Trophoblast cell (in vitro differentiated cells and primary cell): Measurements from ENCODE around the gene FHOD1.

Source experiments
- DNase-seq, 2 donors: peaks; one replicate each; pipeline ENCODE4 v3.0.0-alpha.2; 2016
- H2AFZ ChIP-seq: 2 replicates; pipeline ENCODE4 v1.6.1; 2013; ENCODE audit warnings: low read length, moderate library complexity, mild to moderate bottlenecking; ENCODE audit not compliant: insufficient read depth, poor library complexity
- H2AK5ac ChIP-seq: 2 replicates; pipeline ENCODE4 v1.6.1; 2013; ENCODE audit warnings: mild to moderate bottlenecking, low read length
- H2BK120ac ChIP-seq: 2 replicates; pipeline ENCODE4 v1.6.1; 2013; ENCODE audit warnings: low read length, mild to moderate bottlenecking, moderate library complexity; ENCODE audit not compliant: insufficient read depth, poor library complexity
- H2BK12ac ChIP-seq: 2 replicates; pipeline ENCODE4 v1.6.1; 2013; ENCODE audit warnings: mild to moderate bottlenecking, low read length, moderate library complexity
- H2BK5ac ChIP-seq: 2 replicates; pipeline ENCODE4 v1.6.1; 2013; ENCODE audit warnings: low read length, low read depth, moderate library complexity, mild to moderate bottlenecking; ENCODE audit not compliant: poor library complexity
- H3K14ac ChIP-seq: 2 replicates; pipeline ENCODE4 v1.6.1; 2013; ENCODE audit warnings: mild to moderate bottlenecking, low read length
- H3K18ac ChIP-seq: 2 replicates; pipeline ENCODE4 v1.6.1; 2013; ENCODE audit warnings: mild to moderate bottlenecking, low read length
- H3K23ac ChIP-seq: 2 replicates; pipeline ENCODE4 v1.6.1; 2013; ENCODE audit warnings: low read length
- H3K27ac ChIP-seq: 2 replicates; pipeline ENCODE4 v1.5.1; 2013; ENCODE audit warnings: low read depth, mild to moderate bottlenecking, inconsistent platforms, low read length, moderate library complexity
- H3K27me3 ChIP-seq: 2 replicates; pipeline ENCODE4 v1.6.1; 2013; ENCODE audit warnings: inconsistent platforms, mild to moderate bottlenecking, low read length, moderate library complexity; ENCODE audit not compliant: insufficient read depth
- H3K36me3 ChIP-seq, 2 experiments: 1 replicate in 1 of 2; 2 replicates in 1 of 2; pipeline ENCODE4 v1.6.1; 2013; ENCODE audit warnings: low read length in 2 of 2, mild to moderate bottlenecking in 2 of 2, moderate library complexity in 1 of 2; ENCODE audit not compliant: insufficient read depth in 2 of 2, control insufficient read depth in 1 of 2
- H3K4ac ChIP-seq: 2 replicates; pipeline ENCODE4 v1.6.1; 2013; ENCODE audit warnings: low read depth, mild to moderate bottlenecking, low read length, moderate library complexity
- H3K4me1 ChIP-seq, 2 experiments: 1 replicate in 1 of 2; 2 replicates in 1 of 2; pipeline ENCODE4 v1.6.1; 2013; ENCODE audit warnings: low read length in 2 of 2, mild to moderate bottlenecking in 2 of 2, moderate library complexity in 1 of 2; ENCODE audit not compliant: insufficient read depth in 2 of 2, control insufficient read depth in 1 of 2
- H3K4me2 ChIP-seq: 2 replicates; pipeline ENCODE4 v1.6.1; 2013; ENCODE audit warnings: inconsistent platforms, mild to moderate bottlenecking, low read length, moderate library complexity
- H3K4me3 ChIP-seq: 2 replicates; pipeline ENCODE4 v1.5.1; 2013; ENCODE audit warnings: mild to moderate bottlenecking, low read depth, low read length, inconsistent platforms
- H3K79me1 ChIP-seq: one replicate; pipeline ENCODE4 v1.6.1; 2013; ENCODE audit warnings: low read length
- H3K79me2 ChIP-seq: 2 replicates; pipeline ENCODE4 v1.6.1; 2013; ENCODE audit warnings: low read length, mild to moderate bottlenecking; ENCODE audit not compliant: control insufficient read depth, insufficient read depth, poor library complexity
- H3K9ac ChIP-seq: 2 replicates; pipeline ENCODE4 v1.6.1; 2013; ENCODE audit warnings: mild to moderate bottlenecking, low read length
- H3K9me3 ChIP-seq: 2 replicates; pipeline ENCODE4 v1.6.1; 2013; ENCODE audit warnings: low read depth, mild to moderate bottlenecking, control low read depth, inconsistent platforms, low read length; ENCODE audit not compliant: insufficient read depth
- H4K12ac ChIP-seq: 2 replicates; pipeline ENCODE4 v1.6.1; 2013; ENCODE audit warnings: low read depth, mild to moderate bottlenecking, low read length, moderate library complexity
- H4K8ac ChIP-seq: 2 replicates; pipeline ENCODE4 v1.6.1; 2013; ENCODE audit warnings: low read depth, mild to moderate bottlenecking, low read length, moderate library complexity
- H4K91ac ChIP-seq: one replicate; pipeline ENCODE4 v1.6.1; 2013; ENCODE audit warnings: low read depth, mild to moderate bottlenecking, low read length, moderate library complexity
- WGBS: extraction: QIAGEN DNeasy Blood & Tissue Kit; methylation state at CpG from one replicate; pipeline ENCODE4 v1.1.7; 2013; ENCODE audit warnings: missing lambda C conversion rate; ENCODE audit not compliant: insufficient read length, insufficient coverage; ENCODE audit errors: extremely low coverage; 5-methylcytosine and 5-hydroxymethylcytosine counted together

FHOD1 gene

DNA sequence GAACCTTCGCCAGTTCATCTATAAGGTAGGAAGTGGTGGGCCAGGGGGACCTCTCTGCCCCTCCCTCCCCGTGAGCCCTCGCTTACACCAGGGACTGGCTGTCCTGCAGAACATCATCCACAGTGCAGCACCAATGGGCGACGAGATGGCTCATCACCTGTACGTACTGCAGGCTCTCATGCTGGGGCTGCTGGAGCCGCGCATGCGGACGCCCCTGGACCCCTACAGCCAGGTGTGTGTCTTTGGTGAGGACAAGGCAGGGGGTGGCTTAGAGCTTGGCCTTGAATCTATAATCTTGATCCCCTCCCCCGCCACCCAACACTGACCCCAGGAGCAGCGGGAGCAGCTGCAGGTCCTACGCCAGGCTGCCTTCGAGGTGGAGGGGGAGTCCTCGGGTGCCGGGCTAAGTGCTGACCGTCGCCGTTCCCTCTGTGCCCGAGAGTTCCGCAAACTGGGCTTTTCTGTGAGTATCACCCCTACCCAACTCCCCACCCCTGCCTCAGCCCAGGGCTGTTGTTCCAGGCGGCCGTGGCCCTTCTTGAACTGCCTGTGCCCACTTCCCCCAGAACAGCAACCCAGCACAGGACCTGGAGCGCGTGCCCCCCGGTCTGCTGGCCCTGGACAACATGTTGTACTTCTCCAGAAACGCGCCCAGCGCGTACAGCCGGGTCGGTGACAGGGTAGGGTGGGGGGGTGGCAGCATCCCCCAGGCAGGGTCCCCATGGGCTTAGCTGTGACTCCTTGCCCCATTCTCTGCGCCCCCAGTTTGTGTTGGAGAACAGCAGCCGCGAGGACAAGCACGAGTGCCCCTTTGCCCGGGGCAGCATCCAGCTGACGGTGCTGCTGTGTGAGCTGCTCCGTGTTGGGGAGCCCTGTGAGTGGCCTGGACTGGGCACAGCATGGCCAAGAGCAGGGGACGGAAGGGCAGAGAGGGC lies 45.6 kb downstream of the FHOD1 start:
- H3K4me3 ChIP-seq: no peak overlapping the region
- H3K18ac ChIP-seq: no peak overlapping the region
- no peak overlapping the region for H2AFZ ChIP-seq
- no peak for DNase-seq
- peaks cover 49 to 55% of the 10 kb centered on the region in 2 experiments for H3K36me3 ChIP-seq
- H2BK12ac ChIP-seq: no peak overlapping the region
- no peaks in the 10 kb centered on the region for H3K79me2 ChIP-seq
- peaks cover 4% of the 10 kb centered on the region for H3K9me3 ChIP-seq
- H2BK120ac ChIP-seq: no peak overlapping the region
- no peaks in the 10 kb centered on the region for H3K27me3 ChIP-seq
- H3K23ac ChIP-seq: no peak overlapping the region
- H4K8ac ChIP-seq: no peak overlapping the region
- H3K79me1 ChIP-seq: peaks cover 11% of the 10 kb centered on the region
- H3K4me1 ChIP-seq: peaks cover 14 to 26% of the 10 kb centered on the region in 2 experiments
- H4K91ac ChIP-seq: no peak overlapping the region
- no peak overlapping the region for H3K27ac ChIP-seq
- H3K4me2 ChIP-seq: no peak overlapping the region
- H2AK5ac ChIP-seq: no peak overlapping the region
- H4K12ac ChIP-seq: no peak overlapping the region
- H2BK5ac ChIP-seq: no peak overlapping the region
- H3K9ac ChIP-seq: no peak overlapping the region
- no peak overlapping the region for H3K14ac ChIP-seq
- WGBS: no CpG with 5 or more reads among the region's 40 CpGs
- H3K4ac ChIP-seq: no peak overlapping the region

DNA sequence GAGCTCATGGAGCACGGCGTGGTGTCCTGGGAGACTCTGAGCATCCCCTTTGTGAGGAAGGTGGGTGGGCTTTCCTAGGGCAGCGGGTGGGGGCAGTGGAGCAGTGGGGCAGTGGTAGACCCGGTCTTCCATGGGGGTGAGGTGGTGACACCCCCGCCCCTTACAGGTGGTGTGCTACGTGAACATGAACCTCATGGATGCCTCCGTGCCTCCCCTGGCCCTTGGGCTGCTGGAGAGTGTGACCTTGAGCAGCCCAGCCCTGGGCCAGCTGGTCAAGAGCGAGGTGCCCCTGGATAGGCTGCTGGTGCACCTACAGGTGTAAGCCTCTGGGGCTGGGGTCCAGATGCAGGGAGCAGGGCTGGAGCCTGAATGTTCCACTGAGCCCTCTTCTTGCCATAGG lies 46.8 kb downstream of the FHOD1 start:
- H3K14ac ChIP-seq: no peak overlapping the region
- H3K18ac ChIP-seq: no peak overlapping the region
- no peaks in the 10 kb centered on the region for H3K27me3 ChIP-seq
- H3K27ac ChIP-seq: no peak overlapping the region
- H2BK120ac ChIP-seq: no peak overlapping the region
- no peak for DNase-seq
- no peak overlapping the region for H4K8ac ChIP-seq
- H3K79me2 ChIP-seq: no peaks in the 10 kb centered on the region
- H3K79me1 ChIP-seq: peaks cover 8% of the 10 kb centered on the region
- H2BK5ac ChIP-seq: no peak overlapping the region
- H3K4me3 ChIP-seq: no peak overlapping the region
- no peak overlapping the region for H2AK5ac ChIP-seq
- H4K12ac ChIP-seq: no peak overlapping the region
- no peak overlapping the region for H2BK12ac ChIP-seq
- no peak overlapping the region for H3K23ac ChIP-seq
- H3K4me1 ChIP-seq: peaks cover 12 to 20% of the 10 kb centered on the region in 2 experiments
- H3K9me3 ChIP-seq: peaks cover 4% of the 10 kb centered on the region
- no peak overlapping the region for H3K4ac ChIP-seq
- no peak overlapping the region for H2AFZ ChIP-seq
- peaks cover 60 to 67% of the 10 kb centered on the region in 2 experiments for H3K36me3 ChIP-seq
- no CpG with 5 or more reads among the region's 8 CpGs for WGBS
- H3K9ac ChIP-seq: no peak overlapping the region
- no peak overlapping the region for H3K4me2 ChIP-seq
- no peak overlapping the region for H4K91ac ChIP-seq

- H4K91ac ChIP-seq: no peak overlapping the region
- H3K36me3 ChIP-seq: peaks cover 67 to 74% of the 10 kb centered on the region in 2 experiments
- H3K23ac ChIP-seq: no peak overlapping the region
- peak overlapping the region; percentile 26 for H2BK12ac ChIP-seq
- no peak overlapping the region for H4K12ac ChIP-seq
- H3K4me2 ChIP-seq: peak overlapping the region; percentile 56
- WGBS: no CpG with 5 or more reads among the region's 22 CpGs
- no peaks in the 10 kb centered on the region for H3K79me2 ChIP-seq
- no peaks in the 10 kb centered on the region for H3K27me3 ChIP-seq
- H3K4me3 ChIP-seq: peak overlapping the region; percentile 1
- H3K9ac ChIP-seq: no peak overlapping the region
- H2BK120ac ChIP-seq: no peak overlapping the region
- H3K4ac ChIP-seq: no peak overlapping the region
- no peak overlapping the region for H2AK5ac ChIP-seq
- H2AFZ ChIP-seq: peak overlapping the region; percentile 10
- H3K79me1 ChIP-seq: peaks cover 8% of the 10 kb centered on the region
- H4K8ac ChIP-seq: peak overlapping the region; percentile 21
- no peak for DNase-seq
- H3K18ac ChIP-seq: no peak overlapping the region
- H2BK5ac ChIP-seq: no peak overlapping the region
- no peak overlapping the region for H3K27ac ChIP-seq
- peaks cover 12 to 20% of the 10 kb centered on the region in 2 experiments for H3K4me1 ChIP-seq
- H3K14ac ChIP-seq: peak overlapping the region; percentile 22
- H3K9me3 ChIP-seq: peaks cover 4% of the 10 kb centered on the region
Measured at GRCh38 chr16:67199808-67200198, 47.5 kb downstream of the FHOD1 start.

GRCh38 chr16:67199011-67199807 lies 48.1 kb downstream of the FHOD1 start, which contains the start of gene ELMO3:
Gene ELMO3 (plus strand): TSS chr16:67199131. CDS start chr16:67199327, 196 bp downstream.
- H3K4ac ChIP-seq: no peak within 1 kb of the TSS
- H3K79me1 ChIP-seq: peaks cover 8% of the 10 kb centered on the region
- peak within 1 kb of the TSS; percentile 70 for H3K4me2 ChIP-seq
- no peak within 1 kb of the TSS for H2AK5ac ChIP-seq
- no peak within 1 kb of the TSS for H3K23ac ChIP-seq
- peak within 1 kb of the TSS; percentile 10 for H4K12ac ChIP-seq
- H3K4me3 ChIP-seq: peak within 1 kb of the TSS; percentile 55
- H2AFZ ChIP-seq: peak within 1 kb of the TSS; percentile 10
- DNase-seq: peak; percentile 89 to 93
- peak within 1 kb of the TSS; percentile 26 for H2BK12ac ChIP-seq
- no peak within 1 kb of the TSS for H2BK120ac ChIP-seq
- no peak within 1 kb of the TSS for H3K9ac ChIP-seq
- H4K91ac ChIP-seq: peak within 1 kb of the TSS; percentile 22
- no peaks in the 10 kb centered on the region for H3K27me3 ChIP-seq
- no peak within 1 kb of the TSS for H2BK5ac ChIP-seq
- H3K79me2 ChIP-seq: no peaks in the 10 kb centered on the region
- H4K8ac ChIP-seq: peak within 1 kb of the TSS; percentile 62
- peak within 1 kb of the TSS; percentile 22 for H3K14ac ChIP-seq
- WGBS: no CpG with 5 or more reads among the region's 61 CpGs
- H3K27ac ChIP-seq: peak within 1 kb of the TSS; percentile 16
- H3K36me3 ChIP-seq: peaks cover 72 to 78% of the 10 kb centered on the region in 2 experiments
- no peak within 1 kb of the TSS for H3K18ac ChIP-seq
- peaks cover 4% of the 10 kb centered on the region for H3K9me3 ChIP-seq
- H3K4me1 ChIP-seq: peaks cover 12 to 20% of the 10 kb centered on the region in 2 experiments
